Epithelial cell of prostate (primary cell): ENCODE measurements around the gene ZNF446.

Experiments
- DNase-seq: peaks from one replicate; pipeline ENCODE4 v3.0.0-alpha.2; 2011; ENCODE audit warnings: low read depth, low spot score
- H3K27ac ChIP-seq: fragments of 450-650 bp; 2 replicates; pipeline ENCODE4 v1.5.1; 2017; ENCODE audit warnings: mild to moderate bottlenecking

Gene ZNF446

GRCh38 chr19:58519355-58520256 lies 43.5 kb downstream of the ZNF446 start, which contains the start of gene ZBTB45:
TSS of gene ZBTB45 (minus strand) at chr19:58519810. CDS start at chr19:58517673, 2,137 bp downstream.
- H3K27ac ChIP-seq = peak within 1 kb of the TSS; percentile 95
- peak; percentile 84 for DNase-seq

GRCh38 chr19:58520257-58520599 lies 44.1 kb downstream of the ZNF446 start:
- H3K27ac ChIP-seq = peak overlapping the region; percentile 95
- DNase-seq = no peak

GRCh38 chr19:58521651-58522050 lies 45.5 kb downstream of the ZNF446 start:
- no peak for DNase-seq

GRCh38 chr19:58522709-58523108 lies 46.6 kb downstream of the ZNF446 start:
- no peak overlapping the region for H3K27ac ChIP-seq
- no peak for DNase-seq

More at GRCh38 chr19:58521651-58522050, 45.5 kb downstream of the ZNF446 start:
- H3K27ac ChIP-seq = peak overlapping the region; percentile 95

GRCh38 chr19:58529405-58529804 lies 53.3 kb downstream of the ZNF446 start:
- no peak overlapping the region for H3K27ac ChIP-seq
- no peak for DNase-seq
